Jurkat, Clone E6-1 (cell line): Measurements from ENCODE around the gene ATF6.

Experiments used
- DNase-seq: peaks from one replicate; pipeline ENCODE4 v3.0.0-alpha.2; 2011; ENCODE audit warnings: low read depth, low spot score
- H3K4me3 ChIP-seq: 2 replicates; pipeline ENCODE4 v1.5.1; 2011; ENCODE audit warnings: mild to moderate bottlenecking, low read length, control low read depth, moderate library complexity

The ATF6 gene

DNA sequence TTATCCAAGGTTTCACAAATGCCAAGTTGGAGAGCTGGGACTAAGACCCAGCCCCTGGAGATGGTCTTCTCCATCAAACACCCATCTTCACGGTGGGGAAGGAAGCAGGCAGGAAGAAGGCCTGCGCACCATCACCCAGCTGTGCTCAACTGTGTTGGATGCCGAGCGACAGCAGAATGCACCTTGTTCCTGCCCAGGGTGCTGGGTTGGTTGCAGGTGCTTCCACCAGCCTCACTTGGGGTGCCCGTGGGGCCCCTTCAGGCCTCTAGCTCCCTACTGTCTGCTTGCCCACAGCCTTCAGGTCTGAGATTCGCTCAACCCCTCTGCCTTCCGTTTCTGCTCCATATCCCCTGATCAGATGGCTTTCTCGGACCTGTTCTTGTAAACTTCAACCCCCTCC, 215.0 kb downstream of the ATF6 start:
- DNase-seq = no peak
- no peak overlapping the region for H3K4me3 ChIP-seq

DNA sequence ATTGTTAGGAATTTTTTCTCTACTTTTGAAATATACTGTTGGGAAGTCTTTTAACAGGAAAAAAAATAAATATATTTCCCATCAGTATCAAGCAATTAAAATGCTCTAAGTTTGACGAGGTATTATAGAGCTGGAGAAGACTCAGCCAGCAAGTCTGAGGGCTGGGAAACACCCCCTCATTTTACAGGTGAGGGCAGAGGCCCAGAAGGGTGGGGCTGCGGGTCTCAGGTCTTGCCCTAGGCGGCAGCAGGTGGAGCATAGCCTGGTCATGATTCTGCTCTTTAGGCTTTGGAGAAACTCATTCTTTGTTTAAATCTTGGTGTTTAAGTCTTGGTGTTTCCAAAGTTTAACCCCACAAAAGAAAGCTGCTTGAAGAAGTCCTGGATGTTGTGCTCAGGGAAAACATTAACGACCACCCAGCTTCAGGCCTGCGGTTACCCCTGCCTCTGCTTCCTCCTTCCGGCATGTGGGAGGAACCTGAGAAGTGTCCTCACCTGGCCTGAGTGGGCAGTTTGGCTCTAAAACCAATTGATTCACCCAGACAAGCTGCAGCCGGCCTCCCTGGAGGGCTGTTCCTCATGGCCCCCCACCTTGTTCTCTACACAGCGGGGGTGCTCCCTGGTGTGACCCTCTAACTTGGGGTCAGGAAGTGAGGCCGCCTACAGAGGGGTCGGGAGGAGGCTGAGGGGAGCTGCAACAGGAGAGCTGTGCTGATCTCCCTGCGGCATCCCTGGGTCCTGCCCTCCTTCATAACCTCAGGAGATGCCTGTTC, 215.8 kb downstream of the ATF6 start:
- no peak for DNase-seq
- no peak overlapping the region for H3K4me3 ChIP-seq

DNA sequence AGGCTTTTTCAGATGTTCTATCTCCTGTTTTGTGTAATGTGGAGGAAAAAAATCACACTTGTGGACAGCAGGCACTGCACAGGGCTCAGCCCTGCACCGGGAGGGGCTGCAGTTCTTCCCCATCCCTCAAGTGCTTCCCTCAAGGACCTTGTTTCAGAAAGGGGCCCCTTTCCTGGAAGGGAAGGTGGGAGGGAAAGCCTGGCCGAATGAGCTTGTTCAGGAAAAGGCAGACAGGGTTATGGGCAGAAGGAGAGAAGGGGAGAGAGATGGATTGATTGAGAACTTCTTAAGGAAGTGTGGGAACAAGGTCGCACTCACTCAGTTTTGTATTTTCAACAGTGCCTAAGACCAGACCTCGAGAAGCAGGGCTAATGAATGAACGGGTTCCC, 216.4 kb downstream of the ATF6 start:
- H3K4me3 ChIP-seq = no peak overlapping the region
- no peak for DNase-seq

- DNase-seq = no peak
- H3K4me3 ChIP-seq = no peak overlapping the region
Observed at GRCh38 chr1:161982917-161983316, 216.8 kb downstream of the ATF6 start.

- no peak overlapping the region for H3K4me3 ChIP-seq
- no peak for DNase-seq
Observed at GRCh38 chr1:161983725-161984124, 217.6 kb downstream of the ATF6 start.

DNA sequence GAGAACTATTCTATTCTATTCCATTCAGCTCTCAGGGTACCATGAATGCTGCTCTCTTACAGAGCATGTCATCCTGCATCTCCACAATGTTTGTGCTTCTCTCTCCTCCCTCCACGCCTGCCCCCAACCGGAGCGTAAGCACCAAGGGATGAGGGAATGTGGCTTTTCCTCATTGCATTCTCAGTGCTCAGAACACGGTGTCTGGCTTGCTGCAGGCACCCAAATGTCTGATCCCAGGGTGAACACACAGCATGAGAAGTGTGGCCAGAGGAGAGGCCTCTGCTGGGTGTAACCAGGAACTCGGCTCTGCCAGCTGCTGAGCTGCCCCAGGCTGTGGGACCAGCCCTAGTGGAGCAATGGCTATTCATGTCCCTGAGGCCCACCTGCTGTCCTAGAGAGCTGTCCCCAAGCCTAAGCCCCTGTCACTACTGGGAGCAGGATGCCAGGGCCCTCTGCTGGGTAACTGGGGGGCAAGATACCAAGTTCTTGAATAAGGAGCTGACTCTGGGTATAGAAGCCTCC, 219.2 kb downstream of the ATF6 start:
- no peak overlapping the region for H3K4me3 ChIP-seq
- no peak for DNase-seq

DNA sequence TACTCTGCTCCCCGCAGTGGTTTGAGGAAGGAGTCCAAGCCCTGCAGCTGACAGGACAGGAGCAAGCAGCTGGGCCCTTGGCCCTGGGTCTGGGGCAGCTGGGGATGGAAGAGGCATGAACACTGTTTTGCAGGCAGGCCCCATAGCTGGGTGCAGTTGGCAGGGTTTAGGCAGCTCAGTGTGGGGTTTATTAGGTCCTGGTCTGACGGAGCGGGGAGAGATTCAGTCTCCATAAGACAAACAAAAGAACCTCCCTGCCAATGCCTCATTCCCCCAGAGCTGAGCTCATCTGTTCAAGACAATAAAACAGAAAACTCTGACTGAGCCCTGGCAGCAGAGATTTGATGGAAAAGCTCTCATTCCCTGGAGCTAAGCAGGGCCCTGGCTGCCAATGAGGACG, 220.2 kb downstream of the ATF6 start:
- no peak for DNase-seq
- H3K4me3 ChIP-seq = no peak overlapping the region

GRCh38 chr1:161987303-161987702, 221.2 kb downstream of the ATF6 start:
- H3K4me3 ChIP-seq = no peak overlapping the region
- no peak for DNase-seq

DNA sequence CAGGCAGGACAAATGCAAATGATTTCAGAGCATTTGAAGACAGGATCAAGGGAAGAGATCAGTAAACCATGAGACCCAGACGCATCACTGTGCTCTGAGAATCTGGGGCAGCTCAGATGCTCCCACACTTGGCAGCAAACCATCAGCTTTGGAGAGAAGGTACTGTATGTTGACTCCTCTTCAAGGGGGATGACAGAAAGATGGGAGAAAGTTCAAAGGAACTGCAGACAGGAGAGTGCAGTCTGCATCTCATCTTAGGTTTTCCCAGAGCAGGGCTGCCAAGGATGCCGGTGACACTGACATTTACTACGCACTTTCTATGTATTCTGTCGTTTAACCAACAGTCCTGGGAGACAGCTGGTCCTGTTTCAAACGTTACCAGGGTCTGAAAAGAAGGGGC, 221.8 kb downstream of the ATF6 start:
- no peak overlapping the region for H3K4me3 ChIP-seq
- DNase-seq = no peak

- H3K4me3 ChIP-seq = no peak overlapping the region
- DNase-seq = no peak
Observed at GRCh38 chr1:161988413-161988812, 222.3 kb downstream of the ATF6 start.

- no peak for DNase-seq
- H3K4me3 ChIP-seq = no peak overlapping the region
Observed at GRCh38 chr1:161989108-161989507, 223.0 kb downstream of the ATF6 start.

DNA sequence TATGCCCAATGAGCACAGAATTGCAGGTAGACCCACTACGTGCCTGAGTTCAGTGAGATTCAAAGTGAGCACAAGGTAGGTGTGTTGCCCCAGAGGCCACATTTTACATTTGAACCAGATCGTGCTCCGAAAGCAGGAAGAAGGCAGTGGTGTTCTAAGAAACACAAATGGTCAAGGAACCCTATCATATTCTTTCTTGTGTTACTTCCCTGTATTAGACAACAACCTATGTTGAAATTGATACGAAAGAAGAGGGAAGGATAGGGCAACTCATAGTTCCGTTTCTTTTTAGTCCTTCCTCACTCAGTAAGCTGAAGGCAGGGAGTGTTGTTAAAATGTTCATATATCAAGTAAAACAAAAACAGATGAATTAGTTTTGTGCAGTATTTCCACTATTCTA, 223.7 kb downstream of the ATF6 start:
- no peak for DNase-seq
- no peak overlapping the region for H3K4me3 ChIP-seq

- no peak for DNase-seq
- H3K4me3 ChIP-seq = no peak overlapping the region
Observed at GRCh38 chr1:161993576-161993975, 227.5 kb downstream of the ATF6 start.

DNA sequence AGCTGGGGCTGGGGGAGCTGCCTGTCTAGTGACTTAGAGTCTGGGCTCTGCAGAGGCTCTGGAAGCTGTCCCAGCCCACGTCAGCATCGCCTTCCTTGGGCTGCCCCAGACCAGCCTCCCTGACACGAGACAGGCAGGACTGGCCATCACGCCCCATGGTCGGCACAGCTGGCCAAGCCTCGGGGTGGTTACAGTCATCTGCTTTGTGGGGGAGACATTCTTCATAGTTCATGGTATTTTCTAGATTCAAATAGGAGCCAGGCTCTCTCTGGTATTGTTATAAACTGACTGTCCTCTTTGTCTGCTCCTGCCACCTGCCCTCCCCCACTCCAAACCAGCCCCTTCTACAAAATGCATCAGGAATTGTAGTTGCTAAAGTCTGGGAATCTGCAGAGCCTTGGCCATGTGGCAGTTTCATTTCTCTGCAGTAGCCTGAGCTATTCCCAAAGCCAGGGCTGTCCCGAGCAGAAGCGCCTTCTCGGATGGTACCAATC, 228.1 kb downstream of the ATF6 start:
- H3K4me3 ChIP-seq = no peak overlapping the region
- DNase-seq = no peak

DNA sequence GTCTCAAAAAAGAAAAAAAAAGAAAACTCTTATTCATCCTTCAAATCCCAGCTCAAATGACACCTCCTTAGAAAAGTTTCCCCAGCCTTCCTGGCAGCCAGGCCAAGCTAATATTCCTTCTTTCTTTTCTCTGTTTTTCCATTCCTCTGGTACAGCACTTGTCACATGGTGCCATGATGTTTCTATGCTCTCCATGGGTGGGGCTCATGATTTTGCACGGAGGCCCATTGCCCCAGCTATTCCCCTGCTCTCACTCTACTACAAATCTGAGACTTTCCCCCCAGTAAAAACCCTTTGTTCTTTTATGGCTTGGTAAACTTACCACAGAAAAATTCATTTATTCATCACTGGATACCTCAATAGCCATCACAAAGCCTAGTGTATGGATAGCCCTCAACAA, 231.0 kb downstream of the ATF6 start:
- H3K4me3 ChIP-seq = no peak overlapping the region
- no peak for DNase-seq

DNA sequence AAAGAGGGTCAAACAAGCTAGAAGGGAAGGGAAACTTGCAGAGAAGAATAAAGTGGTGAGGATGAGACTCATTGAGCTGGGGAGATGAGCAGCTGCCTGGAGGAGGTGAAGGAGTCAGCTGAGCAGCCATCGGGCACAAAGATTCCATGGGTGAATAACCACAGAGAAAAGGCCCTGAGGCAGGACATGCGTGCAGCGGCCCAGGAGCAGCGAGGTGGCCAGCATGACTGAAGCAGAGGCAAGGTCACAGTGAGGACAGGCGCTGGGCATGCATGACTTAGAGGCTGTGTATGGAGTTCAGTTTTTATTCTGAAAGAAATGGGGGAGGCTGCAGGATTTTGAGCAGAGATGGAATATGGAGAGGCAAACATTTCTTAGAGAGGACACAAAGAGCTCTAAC, 232.7 kb downstream of the ATF6 start:
- no peak for DNase-seq
- no peak overlapping the region for H3K4me3 ChIP-seq

DNA sequence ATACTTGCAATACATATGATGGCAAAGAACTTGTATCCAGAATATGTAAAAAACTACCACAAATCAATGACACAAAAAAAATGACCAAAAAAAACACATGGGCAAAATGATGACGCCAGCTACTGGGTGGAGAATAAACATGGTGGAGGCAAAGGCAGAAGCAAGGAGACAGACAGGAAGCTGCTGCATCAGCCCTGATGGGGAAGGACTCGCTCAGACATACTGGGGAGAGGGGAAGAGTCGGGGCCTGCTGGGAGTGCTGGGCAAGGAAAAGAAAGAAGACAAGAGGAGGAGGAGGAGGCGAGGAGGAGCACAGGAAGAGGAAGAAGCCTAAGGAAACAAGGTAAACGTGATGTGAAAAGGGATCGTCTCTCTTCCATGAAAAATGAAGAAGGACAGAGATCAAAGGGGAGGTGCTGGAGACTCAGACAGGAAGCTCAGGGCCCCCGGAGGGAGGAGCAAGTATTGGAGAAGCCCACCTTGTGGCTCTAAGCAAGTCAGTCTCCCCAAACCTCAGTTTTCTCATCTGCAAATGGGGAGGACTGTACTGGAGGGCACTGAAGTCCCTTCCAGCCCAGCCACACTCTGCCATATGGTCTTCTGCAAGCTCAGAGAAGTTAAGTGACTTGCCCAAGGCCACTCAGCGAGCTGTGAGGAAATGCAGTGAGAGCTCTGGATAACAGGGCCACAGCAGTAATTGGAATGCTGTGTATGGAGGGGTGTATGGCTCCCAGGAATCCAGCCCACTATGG, 233.4 kb downstream of the ATF6 start:
- DNase-seq = no peak
- H3K4me3 ChIP-seq = no peak overlapping the region

DNA sequence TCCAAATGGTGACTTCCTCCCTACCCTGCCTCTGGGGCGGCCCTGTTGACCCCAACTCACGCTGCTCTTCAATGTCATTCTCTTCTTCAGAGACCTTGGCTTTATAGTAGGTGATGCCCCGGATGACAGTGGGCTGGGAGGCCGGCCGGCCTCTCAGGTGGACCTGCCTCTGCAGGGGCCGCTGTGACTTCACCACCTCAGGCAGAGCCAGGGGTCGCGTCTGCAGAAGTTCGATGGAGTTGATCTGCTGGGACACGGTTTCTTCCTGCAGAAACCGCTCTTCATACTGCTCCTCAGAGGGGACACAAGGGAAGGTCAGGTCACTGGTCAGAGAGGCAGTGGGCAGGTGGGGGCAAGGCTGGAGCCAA, 233.9 kb downstream of the ATF6 start:
- DNase-seq = no peak
- no peak overlapping the region for H3K4me3 ChIP-seq

DNA sequence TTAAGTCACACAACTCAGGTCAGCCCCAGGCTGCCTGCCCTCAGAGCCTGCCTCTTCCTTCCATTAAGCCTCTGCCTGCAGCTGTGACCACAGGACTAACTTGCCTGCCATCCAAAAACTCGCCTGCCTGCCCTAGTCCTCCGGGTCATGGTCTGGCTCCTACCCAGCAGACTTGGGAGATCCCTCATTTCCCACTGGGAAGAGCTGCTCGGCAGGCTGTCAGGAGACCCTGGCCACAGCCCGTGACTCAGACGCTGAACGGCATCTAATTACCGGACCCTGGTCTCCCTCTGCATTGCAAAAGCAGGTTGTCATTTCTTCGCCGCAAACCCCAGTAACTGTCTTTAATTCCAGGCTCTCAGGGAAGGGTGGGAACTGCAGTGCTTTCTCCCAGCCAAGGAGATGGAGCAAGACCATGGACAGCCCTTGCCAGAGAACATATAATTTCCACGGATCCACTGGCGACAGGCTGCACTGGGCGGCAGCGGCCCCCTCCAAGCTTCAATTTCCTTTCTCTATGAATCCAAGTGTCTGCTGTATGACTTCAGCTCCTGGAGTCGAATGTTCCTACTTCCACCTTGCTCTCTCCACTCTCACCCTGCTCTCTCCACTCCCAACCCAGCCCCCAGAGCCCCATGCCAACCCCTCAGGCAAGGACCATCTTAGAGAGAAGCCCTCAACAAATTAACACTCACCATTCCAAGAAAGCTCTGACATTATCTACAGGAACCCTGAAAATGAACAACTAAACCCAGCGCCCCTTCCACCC, 237.1 kb downstream of the ATF6 start:
- H3K4me3 ChIP-seq = no peak overlapping the region
- DNase-seq = no peak

DNA sequence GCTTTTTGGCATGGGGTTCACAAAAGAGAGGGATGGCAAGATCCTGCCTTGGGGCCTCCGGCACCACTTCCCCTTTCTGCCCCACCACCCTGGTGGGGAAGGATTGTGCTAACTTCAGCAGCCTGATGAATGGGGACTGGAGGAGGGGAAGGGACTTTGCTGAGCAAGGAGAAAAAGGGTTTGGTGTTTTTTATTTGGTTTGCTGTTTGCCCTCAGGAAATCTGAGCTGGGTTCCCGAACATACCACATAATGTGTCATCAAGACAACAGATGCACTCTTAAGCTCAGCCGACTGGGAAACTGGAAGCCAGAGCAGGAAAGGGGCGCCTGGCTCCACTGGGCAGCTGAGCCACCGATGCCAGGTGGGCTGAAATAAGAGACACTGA, 237.7 kb downstream of the ATF6 start:
- no peak overlapping the region for H3K4me3 ChIP-seq
- peak; percentile 81 for DNase-seq
